CD4-positive, alpha-beta T cell (primary cell): ENCODE data around the gene PTPRD. TPM values are rescaled to one million over a fixed set of nuclear protein-coding genes. Genes with fewer than 3 reads are reported as not detected.

Source experiments
- ATAC-seq: fragments of 200-7000 bp; cut with Tn5 transposase; one replicate; pipeline ENCODE4 v1.10.0; 2022; ENCODE audit warnings: mild to moderate bottlenecking; ENCODE audit not compliant: poor library complexity
- CTCF ChIA-PET: fragments of 350-600 bp; sonication (Branson Sonifier 250); formaldehyde crosslinking; loops from one replicate; lab custom pipeline; 2021; ENCODE audit warnings: antibody characterized with exemption, inconsistent platforms; lab: Charles Lee
- POLR2A ChIA-PET: fragments of 350-600 bp; sonication (Branson Sonifier 250); formaldehyde crosslinking; loops from one replicate; lab custom pipeline; 2021; ENCODE audit warnings: antibody characterized with exemption, inconsistent platforms; lab: Charles Lee
- DNase-seq, 14 experiments: peaks; one replicate each; pipeline ENCODE4 v3.0.0-alpha.2; 2013 to 2020; ENCODE audit warnings: mixed read lengths in 2 of 14
- H3K27ac ChIP-seq, 2 donors: one replicate each; pipeline versions ENCODE4 v1.5.1 to v1.7.0; 2013; ENCODE audit warnings: low read length in 2 of 2, low read depth in 1 of 2, mild to moderate bottlenecking in 1 of 2
- H3K27me3 ChIP-seq, 2 experiments: 1 replicate in 1 of 2; 2 replicates in 1 of 2; pipeline versions ENCODE4 v1.6.1 to v1.7.0; 2013; ENCODE audit warnings: low read length in 2 of 2, control low read depth in 1 of 2, mild to moderate bottlenecking in 1 of 2, moderate library complexity in 1 of 2; ENCODE audit not compliant: insufficient read depth in 2 of 2, control insufficient read depth in 1 of 2
- H3K36me3 ChIP-seq: one replicate; pipeline ENCODE4 v1.6.1; 2013; ENCODE audit warnings: low read length, control low read depth; ENCODE audit not compliant: insufficient read depth
- H3K4me1 ChIP-seq: one replicate; pipeline ENCODE4 v1.6.1; 2013; ENCODE audit warnings: low read length, control low read depth; ENCODE audit not compliant: insufficient read depth
- H3K4me3 ChIP-seq: one replicate; pipeline ENCODE4 v1.5.1; 2013; ENCODE audit warnings: mild to moderate bottlenecking, low read length, moderate library complexity
- H3K9me3 ChIP-seq, 2 experiments: 1 replicate in 1 of 2; 2 replicates in 1 of 2; pipeline versions ENCODE4 v1.6.1 to v1.7.0; 2013; ENCODE audit warnings: low read length in 2 of 2, mild to moderate bottlenecking in 2 of 2, control low read depth in 1 of 2, moderate library complexity in 1 of 2; ENCODE audit not compliant: control insufficient read depth in 1 of 2, insufficient read depth in 1 of 2
- H3K27ac Mint-ChIP-seq: one replicate; pipeline ENCODE4 v1.8.0; 2020; ENCODE audit warnings: mixed read lengths
- H3K27me3 Mint-ChIP-seq: one replicate; pipeline ENCODE4 v1.8.0; 2021; ENCODE audit warnings: mixed read lengths
- H3K36me3 Mint-ChIP-seq: one replicate; pipeline ENCODE4 v1.8.0; 2021; ENCODE audit warnings: low read depth, mixed read lengths
- H3K4me1 Mint-ChIP-seq: one replicate; pipeline ENCODE4 v1.8.0; 2021; ENCODE audit warnings: low read depth, mixed read lengths
- H3K4me3 Mint-ChIP-seq: one replicate; pipeline ENCODE4 v1.8.0; 2020; ENCODE audit warnings: mild to moderate bottlenecking, mixed read lengths
- H3K9me3 Mint-ChIP-seq: one replicate; pipeline ENCODE4 v1.8.0; 2020; ENCODE audit warnings: mixed read lengths
- intact Hi-C, 2 experiments: fragments of 100-400 bp; cut with DNase I in 1 of 2; cut with micrococcal nuclease in 1 of 2; formaldehyde crosslinking; loops; one replicate each; pipeline versions ENCODE4 v1.15.1 to v1.9.0; 2023 to 2025; cut with DNase I, micrococcal nuclease
- total RNA-seq, 174 experiments: library from RNA in 2 of 174; stranded (reverse) in 2 of 174; gene quantifications; one replicate each; pipeline ENCODE4 v1.2.3 and lab custom pipeline; 2021 to 2026
- TF ChIP-seq, protein P1 (sequence below): fragments of 200-600 bp; IDR thresholded peaks from one replicate; pipeline ENCODE4 v1.8.0; 2022; ENCODE audit warnings: antibody characterized with exemption, mild to moderate bottlenecking

Gene PTPRD
- total RNA-seq, 2 experiments from 2014 or later = not detected

DNA sequence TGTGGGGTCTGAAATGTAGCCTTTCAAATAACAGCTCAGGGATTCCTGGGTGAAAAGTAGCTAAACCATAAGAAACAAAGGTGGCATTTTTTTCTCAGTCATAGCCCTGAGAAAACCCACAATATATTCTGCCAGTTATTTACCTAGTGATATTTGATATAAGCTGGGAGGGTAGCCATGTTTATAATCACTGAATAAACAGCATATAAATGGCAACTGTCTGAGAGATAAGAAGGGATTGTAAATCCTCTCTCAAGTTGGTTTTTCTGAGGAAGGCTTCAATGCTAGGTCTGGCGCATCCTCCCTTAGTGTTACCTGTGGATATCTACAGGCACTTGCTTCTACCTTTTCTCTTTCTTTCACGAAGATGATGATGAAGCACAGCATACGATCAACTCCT lies 1732.7 kb downstream of the PTPRD start:
- DNase-seq (no peak), ATAC-seq (no peak)
- Histone ChIP-seq H3K9me3 (no peaks in the 10 kb centered on the region), H3K4me3 (no peak overlapping the region), H3K36me3 (no peaks in the 10 kb centered on the region), H3K27ac (no peak overlapping the region), H3K27me3 (no peaks in the 10 kb centered on the region), H3K4me1 (no peaks in the 10 kb centered on the region)
- H3K36me3 Mint-ChIP-seq = no peaks in the 10 kb centered on the region
- no peak overlapping the region for H3K4me3 Mint-ChIP-seq
- TF ChIP-seq, protein P1, sequence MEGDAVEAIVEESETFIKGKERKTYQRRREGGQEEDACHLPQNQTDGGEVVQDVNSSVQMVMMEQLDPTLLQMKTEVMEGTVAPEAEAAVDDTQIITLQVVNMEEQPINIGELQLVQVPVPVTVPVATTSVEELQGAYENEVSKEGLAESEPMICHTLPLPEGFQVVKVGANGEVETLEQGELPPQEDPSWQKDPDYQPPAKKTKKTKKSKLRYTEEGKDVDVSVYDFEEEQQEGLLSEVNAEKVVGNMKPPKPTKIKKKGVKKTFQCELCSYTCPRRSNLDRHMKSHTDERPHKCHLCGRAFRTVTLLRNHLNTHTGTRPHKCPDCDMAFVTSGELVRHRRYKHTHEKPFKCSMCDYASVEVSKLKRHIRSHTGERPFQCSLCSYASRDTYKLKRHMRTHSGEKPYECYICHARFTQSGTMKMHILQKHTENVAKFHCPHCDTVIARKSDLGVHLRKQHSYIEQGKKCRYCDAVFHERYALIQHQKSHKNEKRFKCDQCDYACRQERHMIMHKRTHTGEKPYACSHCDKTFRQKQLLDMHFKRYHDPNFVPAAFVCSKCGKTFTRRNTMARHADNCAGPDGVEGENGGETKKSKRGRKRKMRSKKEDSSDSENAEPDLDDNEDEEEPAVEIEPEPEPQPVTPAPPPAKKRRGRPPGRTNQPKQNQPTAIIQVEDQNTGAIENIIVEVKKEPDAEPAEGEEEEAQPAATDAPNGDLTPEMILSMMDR = no peak
- ChIA-PET POLR2A (no interaction called here), CTCF (no interaction called here)
- H3K9me3 Mint-ChIP-seq = no peaks in the 10 kb centered on the region
- intact Hi-C loops = no loop called here
- H3K27me3 Mint-ChIP-seq = no peaks in the 10 kb centered on the region
- no peak overlapping the region for H3K27ac Mint-ChIP-seq
- H3K4me1 Mint-ChIP-seq = no peaks in the 10 kb centered on the region

DNA sequence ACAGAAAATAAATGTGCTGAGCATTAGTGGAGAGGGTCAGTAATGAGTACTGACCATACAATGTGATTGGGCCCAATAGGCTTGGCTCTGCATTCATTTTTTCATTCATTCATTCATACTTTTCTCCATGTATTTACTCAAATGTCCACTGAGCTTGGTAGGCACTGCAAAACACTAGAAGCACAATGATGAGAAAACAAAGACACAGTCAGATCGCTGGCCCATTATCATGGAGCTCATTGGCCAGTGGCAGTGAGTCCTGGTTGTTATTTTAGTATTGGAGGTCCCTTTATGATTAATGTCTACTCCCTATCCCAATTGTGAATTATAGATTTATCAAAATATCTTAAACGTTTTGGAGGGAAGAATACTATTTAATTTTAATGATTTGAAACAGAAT lies 1733.5 kb downstream of the PTPRD start:
- intact Hi-C loops = no loop called here
- ATAC-seq = no peak
- no peaks in the 10 kb centered on the region for H3K27me3 Mint-ChIP-seq
- no peak overlapping the region for H3K4me3 Mint-ChIP-seq
- TF ChIP-seq, protein P1 = no peak
- H3K4me1 Mint-ChIP-seq = no peaks in the 10 kb centered on the region
- H3K27me3 ChIP-seq = no peaks in the 10 kb centered on the region
- ChIA-PET CTCF (no interaction called here), POLR2A (no interaction called here)
- H3K4me1 ChIP-seq = no peaks in the 10 kb centered on the region
- no peak overlapping the region for H3K4me3 ChIP-seq
- no peak overlapping the region for H3K27ac Mint-ChIP-seq
- no peaks in the 10 kb centered on the region for H3K36me3 ChIP-seq
- no peaks in the 10 kb centered on the region for H3K36me3 Mint-ChIP-seq
- DNase-seq = no peak
- H3K9me3 Mint-ChIP-seq = no peaks in the 10 kb centered on the region
- no peaks in the 10 kb centered on the region for H3K9me3 ChIP-seq
- no peak overlapping the region for H3K27ac ChIP-seq

DNA sequence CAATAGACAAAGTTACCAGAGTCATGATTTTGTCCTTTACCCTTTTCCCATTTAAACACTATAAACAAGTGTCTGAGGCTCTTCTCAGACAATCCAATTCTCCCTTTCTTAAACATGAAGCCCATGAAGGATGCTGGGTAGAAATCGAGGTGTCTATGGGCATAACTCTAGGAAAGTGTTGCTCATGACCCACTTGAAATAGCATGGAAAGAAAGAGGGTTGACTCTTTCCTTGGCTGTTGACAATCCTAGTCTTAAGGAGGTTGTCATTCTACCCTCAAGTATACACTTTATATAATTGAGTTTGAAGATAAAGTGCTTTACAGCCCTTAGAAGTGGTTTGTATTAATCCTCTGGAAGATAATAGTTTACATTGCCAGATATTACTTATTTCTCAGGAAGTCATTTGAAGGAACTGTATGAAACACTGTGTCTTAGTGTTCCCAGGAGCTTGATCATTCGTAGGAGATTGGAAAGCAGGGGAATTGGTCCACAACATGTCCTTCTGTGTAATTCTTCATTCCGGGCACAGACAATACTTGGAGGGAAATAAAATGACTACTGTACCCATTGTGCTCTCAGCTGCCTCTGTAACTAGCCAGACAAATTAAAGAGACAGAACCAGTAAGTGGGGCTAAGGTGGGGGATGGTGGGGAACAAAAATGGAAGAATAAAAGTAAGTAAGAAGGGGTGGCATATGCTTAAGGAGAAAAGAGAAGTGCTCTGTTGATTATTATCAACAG lies 1734.9 kb downstream of the PTPRD start:
- H3K36me3 Mint-ChIP-seq = no peaks in the 10 kb centered on the region
- H3K27me3 Mint-ChIP-seq = no peaks in the 10 kb centered on the region
- no peak overlapping the region for H3K27ac Mint-ChIP-seq
- ChIA-PET CTCF (no interaction called here), POLR2A (no interaction called here)
- H3K36me3 ChIP-seq = no peaks in the 10 kb centered on the region
- H3K4me1 Mint-ChIP-seq = no peaks in the 10 kb centered on the region
- ATAC-seq (no peak), DNase-seq (no peak)
- H3K27ac ChIP-seq = no peak overlapping the region
- no peaks in the 10 kb centered on the region for H3K27me3 ChIP-seq
- TF ChIP-seq, protein P1 = no peak
- no peaks in the 10 kb centered on the region for H3K4me1 ChIP-seq
- no peaks in the 10 kb centered on the region for H3K9me3 Mint-ChIP-seq
- intact Hi-C loops = no loop called here
- H3K4me3 ChIP-seq = no peak overlapping the region
- no peaks in the 10 kb centered on the region for H3K9me3 ChIP-seq
- H3K4me3 Mint-ChIP-seq = no peak overlapping the region
